Mammary epithelial cell (primary cell): ENCODE results near the gene PLPP3.

Experiments
- EZH2 ChIP-seq: IDR thresholded peaks from 2 replicates; pipeline ENCODE4 v1.6.1; 2012; ENCODE audit warnings: low read length, inconsistent platforms, borderline replicate concordance
- TF ChIP-seq, protein P1 (sequence below), 2 donors: IDR thresholded peaks in 1 of 2; conservative IDR thresholded peaks in 1 of 2; 2 replicates each; pipeline ENCODE4 v1.5.1; 2011 to 2012; ENCODE audit warnings: inconsistent platforms in 2 of 2, low read length in 2 of 2, mild to moderate bottlenecking in 2 of 2, control low read depth in 1 of 2, low read depth in 1 of 2; ENCODE audit not compliant: insufficient read depth in 1 of 2; ENCODE audit errors: extremely low read depth in 1 of 2

DNA sequence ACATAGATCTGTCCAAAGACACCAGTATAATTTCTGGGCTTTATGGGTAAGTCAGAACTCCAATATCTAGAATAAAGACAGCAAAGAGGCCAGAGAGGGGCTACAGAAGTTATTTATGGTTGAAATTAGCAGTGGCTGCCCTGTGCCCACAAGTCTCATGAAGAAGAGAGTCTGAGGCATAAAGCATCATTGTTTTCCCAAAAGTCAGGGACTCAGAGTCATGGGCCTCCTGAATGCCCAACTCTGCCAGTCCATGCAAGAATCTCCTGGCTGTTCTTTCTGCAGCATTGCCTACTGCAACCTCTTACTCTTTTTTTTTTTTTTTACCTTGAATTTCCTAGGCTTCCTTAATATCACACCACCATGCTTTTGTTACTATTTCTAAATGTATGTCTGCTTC lies 49.6 kb downstream of the PLPP3 start:
- TF ChIP-seq, protein P1, sequence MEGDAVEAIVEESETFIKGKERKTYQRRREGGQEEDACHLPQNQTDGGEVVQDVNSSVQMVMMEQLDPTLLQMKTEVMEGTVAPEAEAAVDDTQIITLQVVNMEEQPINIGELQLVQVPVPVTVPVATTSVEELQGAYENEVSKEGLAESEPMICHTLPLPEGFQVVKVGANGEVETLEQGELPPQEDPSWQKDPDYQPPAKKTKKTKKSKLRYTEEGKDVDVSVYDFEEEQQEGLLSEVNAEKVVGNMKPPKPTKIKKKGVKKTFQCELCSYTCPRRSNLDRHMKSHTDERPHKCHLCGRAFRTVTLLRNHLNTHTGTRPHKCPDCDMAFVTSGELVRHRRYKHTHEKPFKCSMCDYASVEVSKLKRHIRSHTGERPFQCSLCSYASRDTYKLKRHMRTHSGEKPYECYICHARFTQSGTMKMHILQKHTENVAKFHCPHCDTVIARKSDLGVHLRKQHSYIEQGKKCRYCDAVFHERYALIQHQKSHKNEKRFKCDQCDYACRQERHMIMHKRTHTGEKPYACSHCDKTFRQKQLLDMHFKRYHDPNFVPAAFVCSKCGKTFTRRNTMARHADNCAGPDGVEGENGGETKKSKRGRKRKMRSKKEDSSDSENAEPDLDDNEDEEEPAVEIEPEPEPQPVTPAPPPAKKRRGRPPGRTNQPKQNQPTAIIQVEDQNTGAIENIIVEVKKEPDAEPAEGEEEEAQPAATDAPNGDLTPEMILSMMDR (conservative IDR thresholded peaks at IDR 0.05 in 1 of 2, IDR thresholded peaks at IDR 0.05 in 1 of 2; ENCODE audit: extremely low read depth in 1 of 2, insufficient read depth in 1 of 2, low read depth in 1 of 2, low read length in 2 of 2), result no peak
- TF ChIP-seq EZH2, result no peak
